ENCODE measurements around the gene RUVBL1.

GRCh38 chr3:128100638-128101037 lies 23.0 kb downstream of the RUVBL1 start:
- no peak for TF ChIP-seq CTCF (IDR thresholded peaks at IDR 0.05; ENCODE audit: low read length)
- TF ChIP-seq EZH2phosphoT487 (IDR thresholded peaks at IDR 0.05; ENCODE audit: low read length), result no peak

All from MM.1S (cell line).